Mesendoderm (in vitro differentiated cells): ENCODE measurements around the gene TBC1D5.

ENCODE experiments used
- DNase-seq: peaks from one replicate; pipeline ENCODE4 v3.0.0; 2013
- H2AK5ac ChIP-seq: 2 replicates; pipeline ENCODE4 v1.6.1; 2013; ENCODE audit warnings: low read length, inconsistent platforms
- H2BK120ac ChIP-seq: 2 replicates; pipeline ENCODE4 v1.6.1; 2013; ENCODE audit warnings: low read depth, mild to moderate bottlenecking, low read length, moderate library complexity, mixed read lengths
- H2BK15ac ChIP-seq: replicated peaks from 2 replicates; pipeline ENCODE4 v1.6.1; 2013; ENCODE audit warnings: low read depth, mild to moderate bottlenecking, moderate library complexity
- H2BK5ac ChIP-seq: 2 replicates; pipeline ENCODE4 v1.6.1; 2013; ENCODE audit warnings: low read length, inconsistent platforms
- H3K18ac ChIP-seq: 2 replicates; pipeline ENCODE4 v1.6.1; 2013; ENCODE audit warnings: mild to moderate bottlenecking, low read length, mixed read lengths
- H3K23ac ChIP-seq: one replicate; pipeline ENCODE4 v1.6.1; 2013; ENCODE audit warnings: low read length
- H3K27ac ChIP-seq: 2 replicates; pipeline ENCODE4 v1.5.1; 2013; ENCODE audit warnings: low read depth, mild to moderate bottlenecking, inconsistent platforms, low read length, moderate library complexity
- H3K27me3 ChIP-seq: 2 replicates; pipeline ENCODE4 v1.6.1; 2013; ENCODE audit warnings: low read length, control low read depth, mild to moderate bottlenecking, inconsistent platforms; ENCODE audit not compliant: insufficient read depth, poor library complexity
- H3K36me3 ChIP-seq: 2 replicates; pipeline ENCODE4 v1.6.1; 2013; ENCODE audit warnings: low read length, inconsistent platforms; ENCODE audit not compliant: control insufficient read depth, insufficient read depth
- H3K4ac ChIP-seq: one replicate; pipeline ENCODE4 v1.6.1; 2013; ENCODE audit warnings: low read depth, mild to moderate bottlenecking, low read length, moderate library complexity
- H3K4me1 ChIP-seq: 2 replicates; pipeline ENCODE4 v1.6.1; 2013; ENCODE audit warnings: low read depth, low read length, inconsistent platforms; ENCODE audit not compliant: control insufficient read depth
- H3K4me2 ChIP-seq: 2 replicates; pipeline ENCODE4 v1.6.1; 2013; ENCODE audit warnings: low read length
- H3K4me3 ChIP-seq: 2 replicates; pipeline ENCODE4 v1.5.1; 2013; ENCODE audit warnings: mild to moderate bottlenecking, low read length
- H3K56ac ChIP-seq: one replicate; pipeline ENCODE4 v1.6.1; 2013; ENCODE audit warnings: low read length
- H3K79me1 ChIP-seq: 2 replicates; pipeline ENCODE4 v1.6.1; 2013; ENCODE audit warnings: low read length, inconsistent platforms
- H3K79me2 ChIP-seq: 2 replicates; pipeline ENCODE4 v1.6.1; 2013; ENCODE audit warnings: mild to moderate bottlenecking, low read length; ENCODE audit not compliant: control insufficient read depth, insufficient read depth
- H3K9ac ChIP-seq: 2 replicates; pipeline ENCODE4 v1.6.1; 2013; ENCODE audit warnings: low read length, inconsistent platforms
- H4K5ac ChIP-seq: one replicate; pipeline ENCODE4 v1.6.1; 2013; ENCODE audit warnings: low read length
- H4K8ac ChIP-seq: one replicate; pipeline ENCODE4 v1.6.1; 2013; ENCODE audit warnings: low read depth, mild to moderate bottlenecking, control low read depth, low read length, moderate library complexity
- WGBS: extraction: QIAGEN DNeasy Blood & Tissue Kit; methylation state at CpG from one replicate; pipeline ENCODE4 v1.1.7; 2013; ENCODE audit warnings: low lambda C conversion rate, missing lambda C conversion rate; ENCODE audit not compliant: insufficient coverage; ENCODE audit errors: extremely low coverage; 5-methylcytosine and 5-hydroxymethylcytosine counted together

Gene TBC1D5

GRCh38 chr3:17360991-17361390, 381.4 kb downstream of the TBC1D5 start:
- no peak overlapping the region for H3K9ac ChIP-seq
- no peak overlapping the region for H2BK15ac ChIP-seq
- no peaks in the 10 kb centered on the region for H3K4me1 ChIP-seq
- no peak overlapping the region for H2BK120ac ChIP-seq
- DNase-seq: no peak
- H3K23ac ChIP-seq: no peak overlapping the region
- H2BK5ac ChIP-seq: no peak overlapping the region
- no peak overlapping the region for H3K27ac ChIP-seq
- no peaks in the 10 kb centered on the region for H3K36me3 ChIP-seq
- H3K27me3 ChIP-seq: no peaks in the 10 kb centered on the region
- no peak overlapping the region for H3K56ac ChIP-seq
- H3K4me3 ChIP-seq: no peak overlapping the region
- H3K18ac ChIP-seq: no peak overlapping the region
- no peak overlapping the region for H2AK5ac ChIP-seq
- WGBS: no CpG with 5 or more reads among the region's 3 CpGs
- H3K79me2 ChIP-seq: no peaks in the 10 kb centered on the region
- H4K8ac ChIP-seq: no peak overlapping the region
- H4K5ac ChIP-seq: no peak overlapping the region
- no peaks in the 10 kb centered on the region for H3K79me1 ChIP-seq
- no peak overlapping the region for H3K4ac ChIP-seq
- H3K4me2 ChIP-seq: no peak overlapping the region

GRCh38 chr3:17359911-17360310, 382.5 kb downstream of the TBC1D5 start:
- no peak overlapping the region for H4K5ac ChIP-seq
- no peak overlapping the region for H2BK120ac ChIP-seq
- no peak overlapping the region for H3K4me2 ChIP-seq
- WGBS: 100% methylated on average over 1 of the region's 1 CpG
- no peak overlapping the region for H3K56ac ChIP-seq
- H3K23ac ChIP-seq: no peak overlapping the region
- H3K4me1 ChIP-seq: no peaks in the 10 kb centered on the region
- no peak overlapping the region for H3K18ac ChIP-seq
- no peak overlapping the region for H3K4me3 ChIP-seq
- H2AK5ac ChIP-seq: no peak overlapping the region
- no peak overlapping the region for H3K27ac ChIP-seq
- no peaks in the 10 kb centered on the region for H3K79me2 ChIP-seq
- H2BK15ac ChIP-seq: no peak overlapping the region
- no peak overlapping the region for H4K8ac ChIP-seq
- no peak overlapping the region for H2BK5ac ChIP-seq
- no peak overlapping the region for H3K4ac ChIP-seq
- DNase-seq: no peak
- H3K9ac ChIP-seq: no peak overlapping the region
- H3K36me3 ChIP-seq: no peaks in the 10 kb centered on the region
- H3K27me3 ChIP-seq: no peaks in the 10 kb centered on the region
- H3K79me1 ChIP-seq: no peaks in the 10 kb centered on the region

- no peak overlapping the region for H3K4me2 ChIP-seq
- H3K79me2 ChIP-seq: no peaks in the 10 kb centered on the region
- no peak overlapping the region for H4K8ac ChIP-seq
- no peaks in the 10 kb centered on the region for H3K79me1 ChIP-seq
- H3K4me3 ChIP-seq: no peak overlapping the region
- H3K27ac ChIP-seq: no peak overlapping the region
- DNase-seq: no peak
- no peaks in the 10 kb centered on the region for H3K27me3 ChIP-seq
- no peaks in the 10 kb centered on the region for H3K36me3 ChIP-seq
- no peak overlapping the region for H3K23ac ChIP-seq
- H3K4ac ChIP-seq: no peak overlapping the region
- H3K4me1 ChIP-seq: no peaks in the 10 kb centered on the region
- WGBS: no CpG with 5 or more reads among the region's 5 CpGs
- no peak overlapping the region for H2BK5ac ChIP-seq
- H4K5ac ChIP-seq: no peak overlapping the region
- H2BK15ac ChIP-seq: no peak overlapping the region
- H3K18ac ChIP-seq: no peak overlapping the region
- no peak overlapping the region for H2BK120ac ChIP-seq
- no peak overlapping the region for H2AK5ac ChIP-seq
- no peak overlapping the region for H3K9ac ChIP-seq
- no peak overlapping the region for H3K56ac ChIP-seq
Observed at GRCh38 chr3:17357035-17357710, 385.3 kb downstream of the TBC1D5 start.

GRCh38 chr3:17356585-17356984, 385.8 kb downstream of the TBC1D5 start:
- Histone ChIP-seq H3K18ac (no peak overlapping the region), H3K56ac (no peak overlapping the region), H3K36me3 (no peaks in the 10 kb centered on the region), H3K4me2 (no peak overlapping the region), H2BK5ac (no peak overlapping the region), H3K79me2 (no peaks in the 10 kb centered on the region), H2BK120ac (no peak overlapping the region), H4K5ac (no peak overlapping the region), H3K4ac (no peak overlapping the region), H3K4me3 (no peak overlapping the region), H2AK5ac (no peak overlapping the region), H3K27me3 (no peaks in the 10 kb centered on the region), H3K9ac (no peak overlapping the region), H3K27ac (no peak overlapping the region), H3K4me1 (no peaks in the 10 kb centered on the region), H4K8ac (no peak overlapping the region), H3K79me1 (no peaks in the 10 kb centered on the region), H2BK15ac (no peak overlapping the region), H3K23ac (no peak overlapping the region)
- DNase-seq: peak; percentile 28

GRCh38 chr3:17355591-17355990, 386.8 kb downstream of the TBC1D5 start:
- Histone ChIP-seq H4K5ac (no peak overlapping the region), H3K23ac (no peak overlapping the region), H3K79me1 (no peaks in the 10 kb centered on the region), H3K27me3 (no peaks in the 10 kb centered on the region), H3K4me3 (no peak overlapping the region), H3K4ac (no peak overlapping the region), H3K56ac (no peak overlapping the region), H3K79me2 (no peaks in the 10 kb centered on the region), H3K4me2 (no peak overlapping the region), H2BK15ac (no peak overlapping the region), H2AK5ac (no peak overlapping the region), H2BK120ac (no peak overlapping the region), H3K4me1 (no peaks in the 10 kb centered on the region), H3K18ac (no peak overlapping the region), H3K36me3 (no peaks in the 10 kb centered on the region), H3K27ac (no peak overlapping the region), H2BK5ac (no peak overlapping the region), H3K9ac (no peak overlapping the region), H4K8ac (no peak overlapping the region)
- WGBS: no CpG with 5 or more reads among the region's 1 CpG
- no peak for DNase-seq

GRCh38 chr3:17354341-17354740, 388.1 kb downstream of the TBC1D5 start:
- no peak overlapping the region for H4K8ac ChIP-seq
- H3K27ac ChIP-seq: no peak overlapping the region
- no peak overlapping the region for H2BK5ac ChIP-seq
- H3K4me1 ChIP-seq: no peaks in the 10 kb centered on the region
- no peak overlapping the region for H4K5ac ChIP-seq
- no peak overlapping the region for H3K4me3 ChIP-seq
- H3K79me2 ChIP-seq: no peaks in the 10 kb centered on the region
- no peak overlapping the region for H3K4me2 ChIP-seq
- no peak overlapping the region for H3K23ac ChIP-seq
- H2AK5ac ChIP-seq: no peak overlapping the region
- no peak overlapping the region for H2BK120ac ChIP-seq
- no peak overlapping the region for H2BK15ac ChIP-seq
- H3K36me3 ChIP-seq: no peaks in the 10 kb centered on the region
- H3K27me3 ChIP-seq: no peaks in the 10 kb centered on the region
- DNase-seq: no peak
- H3K4ac ChIP-seq: no peak overlapping the region
- H3K79me1 ChIP-seq: no peaks in the 10 kb centered on the region
- no peak overlapping the region for H3K9ac ChIP-seq
- no peak overlapping the region for H3K18ac ChIP-seq
- WGBS: no CpG with 5 or more reads among the region's 3 CpGs
- no peak overlapping the region for H3K56ac ChIP-seq
